ENCODE data around the gene STAC3. TPM values are rescaled to one million over a fixed set of nuclear protein-coding genes. Genes with fewer than 3 reads are reported as not detected.

The STAC3 gene
- total RNA-seq, 2 experiments from 2014 or later, result 10.7 to 11.4 TPM

DNA sequence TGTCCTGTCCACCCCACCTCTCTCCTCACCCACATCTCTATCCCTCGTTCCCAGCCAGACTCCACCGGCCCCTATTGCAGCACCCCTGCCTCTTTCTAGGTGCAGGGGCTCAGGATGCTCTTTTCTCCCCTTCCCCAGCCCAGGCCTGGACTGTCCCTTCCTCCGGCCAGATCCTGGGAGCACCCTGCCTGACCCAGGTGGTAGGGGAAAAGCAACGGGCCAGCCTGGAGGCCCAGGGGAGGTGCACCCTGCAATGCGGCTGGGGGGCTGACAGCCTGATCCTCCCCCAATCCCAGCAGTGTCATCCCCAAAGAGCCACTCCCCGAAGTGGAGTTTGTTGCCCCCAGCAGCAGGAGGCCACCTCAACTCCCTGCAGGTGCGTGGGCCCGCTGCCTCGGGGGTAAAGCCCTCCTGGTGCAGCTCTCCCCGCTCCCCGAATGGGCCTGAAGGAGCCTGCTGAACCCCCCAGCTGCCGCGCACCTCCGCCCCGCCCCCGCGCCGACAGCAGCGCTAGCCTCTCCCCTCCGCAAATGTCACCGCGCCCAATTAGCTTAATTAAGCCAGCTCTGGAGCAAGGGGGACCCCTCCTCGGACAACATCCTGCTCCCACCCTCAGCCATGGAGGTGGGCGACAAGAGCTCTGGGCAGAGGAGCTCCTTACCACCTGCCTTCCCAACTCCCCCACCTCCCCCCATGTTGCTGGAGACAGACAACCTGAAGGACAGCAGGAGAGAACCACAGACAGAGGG is 29.6 kb downstream of the STAC3 start:
- Mint-ChIP-seq H3K4me1 (peaks cover 44% of the 10 kb centered on the region), H3K9me3 (no peaks in the 10 kb centered on the region), H3K36me3 (peaks cover 2% of the 10 kb centered on the region), H3K4me3 (no peak overlapping the region), H3K27me3 (peaks cover 81% of the 10 kb centered on the region), H3K27ac (no peak overlapping the region)
- POLR2A ChIA-PET, result interaction anchor here (1.1 kb wide), 1 partner anchor 8 kb away, joined by 3 read pairs; the partner anchor contains the start of gene SHMT2
- ATAC-seq (ENCODE audit: low read depth) (no peak), DNase-seq (peak; percentile 48)

DNA sequence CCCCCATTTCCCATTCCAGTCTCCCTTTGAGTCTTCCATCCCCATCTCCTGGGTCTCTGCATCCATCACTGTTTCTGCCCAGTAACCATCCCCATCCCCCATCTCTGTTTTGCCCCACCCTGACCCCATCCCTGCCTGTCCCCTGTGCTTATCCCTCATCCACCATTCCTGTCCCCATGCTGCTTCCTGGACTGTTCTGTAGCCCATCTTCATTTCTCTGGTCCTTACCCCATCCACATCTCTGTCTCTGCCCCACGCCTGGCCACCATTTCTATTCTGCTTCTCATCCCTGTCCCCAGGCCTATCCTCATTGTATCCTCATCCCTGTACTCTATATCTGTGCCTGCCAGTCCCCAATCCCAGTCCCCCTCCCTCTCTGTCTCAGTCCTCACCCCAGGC is 30.2 kb downstream of the STAC3 start:
- no peak overlapping the region for H3K27ac Mint-ChIP-seq
- POLR2A ChIA-PET, result interaction anchor here (1.1 kb wide), 1 partner anchor 9 kb away, joined by 3 read pairs; the partner anchor contains the start of gene SHMT2
- H3K27me3 Mint-ChIP-seq, result peaks cover 81% of the 10 kb centered on the region
- H3K9me3 Mint-ChIP-seq, result no peaks in the 10 kb centered on the region
- ATAC-seq (ENCODE audit: low read depth) (no peak), DNase-seq (no peak)
- H3K36me3 Mint-ChIP-seq, result peaks cover 2% of the 10 kb centered on the region
- H3K4me3 Mint-ChIP-seq, result no peak overlapping the region
- peaks cover 42% of the 10 kb centered on the region for H3K4me1 Mint-ChIP-seq

DNA sequence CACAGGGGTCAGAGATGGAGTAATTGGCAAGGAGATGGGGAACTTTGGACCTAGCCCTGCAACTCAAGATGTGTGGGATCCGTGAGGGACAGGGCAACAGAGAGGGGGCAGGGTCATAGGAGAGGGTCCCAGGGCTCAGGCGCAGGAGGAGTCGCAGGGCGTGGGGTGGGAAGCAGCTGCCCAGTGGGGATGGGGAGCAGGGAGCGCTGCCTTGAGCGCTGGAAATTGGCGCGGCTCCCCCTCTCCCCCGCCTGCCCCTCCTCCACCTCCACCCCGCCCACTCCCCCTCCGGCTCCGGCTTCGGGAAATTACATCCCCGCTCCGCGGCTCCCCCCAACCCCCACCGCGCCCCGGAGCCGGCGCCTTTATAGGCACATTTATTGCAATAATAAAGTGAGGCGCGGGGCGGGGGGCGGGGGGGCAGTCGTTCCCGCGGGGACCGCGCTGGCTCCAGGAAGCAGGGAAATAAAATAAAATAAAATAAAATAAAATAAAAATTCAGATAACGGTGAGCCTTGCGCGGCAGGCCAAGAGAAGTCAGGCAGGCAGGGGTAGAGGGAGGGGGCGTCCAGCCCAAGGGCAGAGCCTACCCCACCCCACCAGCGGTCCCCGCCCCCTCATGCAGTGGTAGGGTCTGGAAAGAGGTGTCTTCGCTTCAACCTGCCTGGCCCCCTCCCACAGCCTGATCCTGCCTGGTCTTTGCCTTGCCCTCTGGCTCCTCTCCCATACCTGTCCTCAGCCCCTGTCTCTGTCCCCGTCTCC is 30.8 kb downstream of the STAC3 start:
- H3K4me1 Mint-ChIP-seq, result peaks cover 44% of the 10 kb centered on the region
- POLR2A ChIA-PET, result interaction anchor here (1.4 kb wide), 1 partner anchor 10 kb away, joined by 5 read pairs; the partner anchor contains the start of gene SHMT2

DNA sequence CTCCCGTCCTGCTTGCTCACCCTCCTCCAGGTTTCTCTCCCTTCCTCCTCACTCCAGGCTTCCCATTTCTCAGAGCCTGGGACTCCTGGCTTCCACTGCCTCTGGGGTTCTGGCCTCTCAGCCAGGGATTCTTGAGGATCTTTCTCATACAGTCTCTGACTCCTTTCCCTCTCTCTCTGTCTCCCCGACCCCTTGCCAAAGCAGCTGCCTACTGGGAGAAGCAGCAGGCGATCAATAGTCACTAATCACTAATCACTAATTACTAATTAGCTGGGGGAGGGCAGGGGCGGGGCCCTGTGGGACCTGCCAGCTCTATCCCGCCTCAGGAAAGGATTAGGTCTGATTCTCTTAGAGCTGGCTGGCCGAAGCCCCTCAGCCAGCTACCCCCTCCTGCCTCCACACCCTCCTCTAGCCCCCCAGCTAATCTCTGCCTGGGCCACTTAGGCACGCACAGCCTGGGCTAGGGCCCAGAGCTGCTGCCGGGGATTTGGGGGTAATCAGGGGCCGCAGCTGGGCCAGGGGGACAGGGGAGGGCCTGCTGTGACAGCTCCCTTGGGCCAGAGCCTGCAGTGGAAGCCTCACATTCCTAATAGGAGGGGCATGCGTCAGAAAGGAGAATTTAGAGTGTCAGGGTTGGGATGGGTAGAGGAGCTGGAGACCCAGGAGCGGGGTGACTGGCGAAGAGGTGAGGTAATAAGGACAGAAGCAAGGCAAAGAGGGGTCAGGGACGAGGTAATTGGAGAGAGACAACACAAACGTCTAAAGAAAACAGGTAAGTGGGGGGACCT is 31.6 kb downstream of the STAC3 start:
- no peak for DNase-seq
- Mint-ChIP-seq H3K4me3 (no peak overlapping the region), H3K4me1 (peaks cover 47% of the 10 kb centered on the region), H3K27me3 (peaks cover 86% of the 10 kb centered on the region), H3K36me3 (peaks cover 2% of the 10 kb centered on the region), H3K9me3 (no peaks in the 10 kb centered on the region), H3K27ac (no peak overlapping the region)
- POLR2A ChIA-PET, result interaction anchor here (1.4 kb wide), 1 partner anchor 10 kb away, joined by 5 read pairs; the partner anchor contains the start of gene SHMT2
- no peak for ATAC-seq (ENCODE audit: low read depth)

More for the DNA sequence above, 30.8 kb downstream of the STAC3 start:
- Mint-ChIP-seq H3K4me3 (no peak overlapping the region), H3K27me3 (peaks cover 84% of the 10 kb centered on the region), H3K27ac (no peak overlapping the region), H3K36me3 (peaks cover 2% of the 10 kb centered on the region), H3K9me3 (no peaks in the 10 kb centered on the region)
- no peak for ATAC-seq (ENCODE audit: low read depth)
- no peak for DNase-seq

DNA sequence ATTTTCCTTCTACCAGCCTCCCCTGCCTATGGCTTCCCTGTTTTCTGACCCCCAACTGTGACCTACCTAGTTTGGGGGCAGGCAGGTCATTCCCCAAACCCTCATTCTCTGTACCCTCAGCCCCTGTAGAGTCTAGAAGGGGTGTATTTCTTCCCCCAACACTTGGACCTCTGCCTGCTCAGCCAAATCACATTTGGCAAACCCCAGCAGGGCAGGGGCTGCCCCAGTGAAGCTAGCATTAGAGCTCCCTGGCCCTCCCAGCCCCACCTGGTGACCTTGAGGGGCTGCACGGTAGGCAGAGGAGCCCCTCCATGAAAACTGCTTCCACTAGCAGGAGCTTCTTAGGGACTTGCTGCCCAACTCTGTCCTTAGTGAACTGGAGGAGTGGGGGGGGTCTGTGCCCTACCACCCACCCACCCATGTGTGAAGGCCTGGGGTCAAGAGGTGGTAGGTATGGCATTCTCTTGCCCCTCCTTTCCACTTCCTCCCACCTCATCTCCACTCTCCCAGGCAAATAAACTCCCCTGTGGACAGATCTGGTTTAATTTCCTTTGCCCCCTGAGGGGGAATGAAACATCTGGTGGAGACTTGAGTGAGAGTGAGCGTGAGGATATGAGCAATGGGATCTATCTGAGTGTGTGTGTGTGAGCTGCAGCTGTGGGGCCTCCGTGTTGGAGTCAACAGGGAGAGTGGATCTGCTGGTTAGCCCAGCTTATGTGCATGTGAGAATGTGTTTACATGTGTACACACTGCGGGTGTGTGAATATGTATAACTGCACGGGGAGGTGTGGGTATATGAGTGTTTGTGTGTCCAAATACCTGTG is 32.7 kb downstream of the STAC3 start:
- Mint-ChIP-seq H3K27ac (no peak overlapping the region), H3K36me3 (peaks cover 2% of the 10 kb centered on the region), H3K4me3 (no peak overlapping the region), H3K4me1 (peaks cover 50% of the 10 kb centered on the region), H3K27me3 (peaks cover 86% of the 10 kb centered on the region), H3K9me3 (no peaks in the 10 kb centered on the region)
- ATAC-seq (ENCODE audit: low read depth) (no peak), DNase-seq (no peak)
- POLR2A ChIA-PET, result interaction anchor here (1.1 to 1.6 kb wide), 2 partner anchors 9 to 20 kb away, joined by 4 to 5 read pairs; no protein-coding TSS in a partner anchor

- ATAC-seq (ENCODE audit: low read depth) (no peak), DNase-seq (peak; percentile 53)
- H3K4me1 Mint-ChIP-seq, result peaks cover 44% of the 10 kb centered on the region
- no peak overlapping the region for H3K27ac Mint-ChIP-seq
- H3K4me3 Mint-ChIP-seq, result peak overlapping the region; percentile 80
- POLR2A ChIA-PET, result interaction anchor here (1.1 to 1.6 kb wide), 3 partner anchors 10 to 21 kb away, joined by 4 to 5 read pairs (median 5); partner anchors contain the start of gene SHMT2
- peaks cover 2% of the 10 kb centered on the region for H3K36me3 Mint-ChIP-seq
- no peaks in the 10 kb centered on the region for H3K9me3 Mint-ChIP-seq
- peaks cover 76% of the 10 kb centered on the region for H3K27me3 Mint-ChIP-seq
Measured at GRCh38 chr12:57216921-57217879, 33.8 kb downstream of the STAC3 start.

GRCh38 chr12:57216014-57216911 is 34.7 kb downstream of the STAC3 start, which contains the start of gene NXPH4:
NXPH4 (plus strand) TSS chr12:57216794; CDS start chr12:57216970, 176 bp downstream.
- Mint-ChIP-seq H3K4me1 (peaks cover 38% of the 10 kb centered on the region), H3K4me3 (peak within 1 kb of the TSS; percentile 80), H3K27ac (peak within 1 kb of the TSS; percentile 53), H3K9me3 (no peaks in the 10 kb centered on the region), H3K27me3 (peaks cover 67% of the 10 kb centered on the region), H3K36me3 (peaks cover 2% of the 10 kb centered on the region)
- POLR2A ChIA-PET, result interaction anchor here (0.6 to 4.1 kb wide), 5 partner anchors 11 to 447 kb away, joined by 3 to 57 read pairs (median 4); partner anchors contain the start of gene SHMT2
- DNase-seq (peak; percentile 69), ATAC-seq (ENCODE audit: low read depth) (peak; percentile 25)

DNA sequence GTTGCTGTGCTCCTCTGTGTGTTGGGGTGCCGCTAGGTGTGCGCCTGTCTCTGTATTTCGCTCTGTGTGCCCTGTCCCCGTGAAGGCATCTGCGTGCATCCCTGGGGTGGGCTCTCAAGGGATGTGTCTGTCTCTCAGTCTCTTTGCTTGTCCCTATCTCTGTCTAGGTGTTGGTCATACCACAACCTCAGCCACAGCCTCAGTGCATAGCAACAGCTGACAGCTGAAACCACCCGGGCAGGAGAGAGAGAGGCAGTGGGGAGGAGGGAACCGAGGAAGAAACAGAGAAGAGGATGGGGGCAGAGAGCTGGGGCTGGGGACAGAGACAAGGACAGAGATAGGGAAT is 35.3 kb downstream of the STAC3 start:
- Mint-ChIP-seq H3K36me3 (peaks cover 2% of the 10 kb centered on the region), H3K4me3 (peak overlapping the region; percentile 72), H3K27me3 (peaks cover 61% of the 10 kb centered on the region), H3K9me3 (no peaks in the 10 kb centered on the region), H3K4me1 (peaks cover 34% of the 10 kb centered on the region), H3K27ac (peak overlapping the region; percentile 53)
- peak; percentile 45 for ATAC-seq (ENCODE audit: low read depth)
- peak; percentile 62 for DNase-seq
- POLR2A ChIA-PET, result interaction anchor here (0.6 to 4.1 kb wide), 3 partner anchors 13 to 446 kb away, joined by 3 to 57 read pairs (median 3); partner anchors contain the start of gene SHMT2

- POLR2A ChIA-PET, result interaction anchor here (1.0 to 4.1 kb wide), 2 partner anchors 14 to 25 kb away, joined by 3 to 57 read pairs; partner anchors contain the start of gene SHMT2
- H3K27ac Mint-ChIP-seq, result no peak overlapping the region
- no peaks in the 10 kb centered on the region for H3K9me3 Mint-ChIP-seq
- no peak for DNase-seq
- peak overlapping the region; percentile 72 for H3K4me3 Mint-ChIP-seq
- ATAC-seq (ENCODE audit: low read depth), result no peak
- H3K36me3 Mint-ChIP-seq, result peaks cover 2% of the 10 kb centered on the region
- peaks cover 60% of the 10 kb centered on the region for H3K27me3 Mint-ChIP-seq
- peaks cover 32% of the 10 kb centered on the region for H3K4me1 Mint-ChIP-seq
Measured at GRCh38 chr12:57215065-57215464, 35.9 kb downstream of the STAC3 start.

- peaks cover 30% of the 10 kb centered on the region for H3K4me1 Mint-ChIP-seq
- H3K9me3 Mint-ChIP-seq, result no peaks in the 10 kb centered on the region
- H3K27ac Mint-ChIP-seq, result no peak overlapping the region
- peaks cover 2% of the 10 kb centered on the region for H3K36me3 Mint-ChIP-seq
- H3K4me3 Mint-ChIP-seq, result peak overlapping the region; percentile 12
- POLR2A ChIA-PET, result interaction anchor here (4.1 kb wide), 1 partner anchor 26 kb away, joined by 57 read pairs; a partner anchor contains a TSS
- H3K27me3 Mint-ChIP-seq, result peaks cover 54% of the 10 kb centered on the region
- DNase-seq, result peak; percentile 74
- peak; percentile 35 for ATAC-seq (ENCODE audit: low read depth)
Measured at GRCh38 chr12:57214398-57214781, 36.6 kb downstream of the STAC3 start.

Measured in activated naive CD8-positive, alpha-beta T cell treated with anti-CD3 and anti-CD28 coated beads, Interleukin-2, amount 10 ng/mL, durations not matched to agents 7 days and 5 days (primary cell).